NCI-H524 (cell line): ENCODE measurements around the gene MAP3K14.
"Not testable (repeated sequence)": the region's sequence is repeated elsewhere in the genome, so short reads cannot be mapped to it uniquely, and the experiment has no call there.

Experiments used
- DNase-seq, 2 experiments: peaks; one replicate each; lab custom pipeline; 2025; lab: John Stamatoyannopoulos, UW

Gene MAP3K14

DNA sequence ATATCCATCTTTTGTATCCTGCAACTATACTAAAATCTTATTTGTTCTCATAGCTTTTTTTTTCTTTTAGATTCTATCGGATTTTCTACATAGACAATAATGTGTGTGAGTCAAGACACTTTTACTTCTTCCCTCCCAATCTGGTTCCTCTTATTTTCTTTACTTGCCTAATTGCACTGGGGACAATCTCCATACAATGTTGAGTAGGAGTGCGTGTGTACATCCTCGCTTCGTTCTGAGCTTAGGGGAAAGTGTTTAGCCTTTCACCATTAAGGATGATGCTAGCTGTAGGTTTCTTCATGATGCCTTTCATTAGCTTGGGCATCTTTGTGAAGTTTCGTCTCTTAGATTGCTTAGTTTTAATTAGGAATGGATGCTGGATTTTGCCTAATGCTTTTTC, 57.8 kb downstream of the MAP3K14 start:
- no peak for DNase-seq

DNA sequence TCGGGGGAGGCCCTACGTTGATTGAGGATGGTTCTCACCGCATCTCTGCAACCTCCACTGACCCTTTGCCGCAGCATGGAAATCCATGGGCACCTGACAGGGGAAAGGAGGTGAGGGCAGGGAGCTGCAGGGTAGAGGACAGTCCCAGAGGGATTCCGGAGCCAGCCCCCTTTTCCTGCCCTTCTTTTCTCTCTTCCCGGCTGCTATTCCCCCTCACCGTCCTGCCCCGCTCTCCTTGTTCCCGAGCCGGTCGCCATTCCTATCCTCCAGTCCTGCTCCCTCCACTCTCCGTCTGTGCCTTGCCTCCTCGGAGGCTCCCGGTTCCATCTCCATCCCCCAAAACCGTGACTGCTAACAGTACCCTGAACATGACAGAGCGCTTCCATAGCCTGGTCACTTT, 59.7 kb downstream of the MAP3K14 start:
- no peak for DNase-seq

DNA sequence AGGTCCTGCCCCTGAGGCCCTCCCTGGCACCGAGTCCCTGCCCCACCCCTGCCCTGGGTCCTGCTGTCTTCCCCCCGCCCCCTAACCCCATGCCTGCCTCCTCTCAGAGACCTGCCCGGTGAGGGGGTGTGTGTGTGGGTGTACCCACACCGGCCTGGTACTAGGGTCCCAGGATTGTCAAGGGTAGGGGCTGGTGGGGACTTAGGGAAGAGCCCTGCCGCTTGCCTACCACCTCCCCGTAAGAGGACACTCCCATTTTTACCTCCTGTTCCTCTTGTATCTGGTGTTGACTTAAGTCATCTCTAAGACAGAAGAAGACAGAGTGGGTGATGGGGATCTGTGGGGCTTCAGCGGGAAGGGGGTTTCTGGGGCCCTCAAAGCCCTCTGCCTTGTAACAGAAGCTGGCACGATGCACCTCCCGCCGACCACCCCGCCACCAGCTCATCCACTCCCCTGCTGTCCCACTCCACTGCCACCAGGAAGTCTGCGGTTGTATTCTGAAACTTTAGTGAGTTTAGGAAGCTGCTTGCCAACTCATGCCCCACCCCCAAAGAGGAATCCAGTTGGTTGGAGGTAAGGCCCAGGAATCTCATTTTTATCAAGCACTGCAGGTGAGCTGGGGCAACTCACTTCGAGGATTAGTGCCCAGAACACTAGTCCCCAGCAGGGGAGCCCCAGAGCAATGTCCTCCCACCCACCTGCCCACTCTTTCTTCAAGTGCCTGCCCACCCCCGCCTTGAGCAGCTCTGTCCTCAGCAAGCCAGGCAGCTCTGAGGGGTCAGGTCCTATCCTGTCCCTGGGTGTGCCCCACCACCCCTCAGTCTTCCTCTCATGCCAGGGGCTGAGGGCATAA, 60.5 kb downstream of the MAP3K14 start:
- DNase-seq, result no peak

DNA sequence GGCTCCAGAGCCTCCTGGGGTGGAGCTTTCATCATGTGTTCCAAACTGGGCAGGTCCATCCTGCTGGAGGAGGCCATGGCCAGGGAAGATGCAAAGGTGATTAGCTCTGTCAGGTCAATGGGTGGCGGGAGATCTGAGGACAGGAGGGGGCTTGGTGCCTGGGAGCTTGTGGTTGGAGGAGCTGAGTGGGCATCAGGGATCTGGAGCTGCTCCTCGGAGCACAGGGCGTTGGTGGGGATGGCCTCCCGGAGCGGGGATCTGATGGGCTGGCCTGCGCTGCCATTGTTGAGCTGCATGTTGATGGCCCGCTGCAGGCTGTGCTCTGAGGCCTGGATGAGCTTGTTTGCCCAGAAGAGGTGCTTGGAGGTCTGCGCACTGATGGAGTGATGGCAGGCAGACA, 61.5 kb downstream of the MAP3K14 start:
- no peak for DNase-seq

DNA sequence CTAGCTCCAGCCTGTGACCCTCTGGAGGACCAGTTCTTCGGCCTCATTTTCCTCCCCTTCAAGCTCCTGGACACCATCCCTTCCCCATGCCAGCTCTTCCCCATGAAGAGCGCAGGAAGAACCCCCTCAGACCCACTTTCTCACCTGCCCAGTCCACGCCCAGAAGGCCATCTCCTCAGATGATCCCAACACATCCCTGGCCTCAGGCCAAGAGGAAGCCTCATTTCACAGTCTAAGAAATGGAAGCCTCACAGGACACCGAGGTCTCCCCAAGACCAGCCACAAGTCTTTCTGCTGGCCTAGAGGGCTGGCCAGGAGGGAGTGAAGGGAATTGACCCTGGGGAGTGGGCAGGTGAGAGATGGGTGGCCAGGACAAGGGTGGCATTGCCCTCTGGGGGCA, 62.9 kb downstream of the MAP3K14 start:
- no peak for DNase-seq

DNA sequence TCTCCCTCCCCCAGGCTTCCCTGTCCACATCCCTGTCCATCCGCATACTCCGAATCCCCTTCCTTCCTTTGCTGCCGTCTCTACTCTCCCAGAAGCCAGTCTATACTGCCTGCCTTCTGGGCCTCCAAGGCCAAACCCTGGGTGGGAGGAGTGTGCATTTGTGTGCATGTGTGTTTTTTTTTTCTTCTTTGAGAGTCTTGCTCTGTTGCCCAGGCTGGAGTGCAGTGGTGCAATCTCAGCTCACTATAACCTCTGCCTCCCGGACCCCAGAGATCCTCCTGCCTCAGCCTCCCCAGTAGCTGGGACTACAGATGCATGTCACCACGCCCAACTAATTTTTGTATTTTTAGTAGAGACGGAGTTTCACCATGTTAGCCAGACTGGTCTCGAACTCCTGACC, 63.6 kb downstream of the MAP3K14 start:
- DNase-seq, result not testable (repeated sequence)

DNA sequence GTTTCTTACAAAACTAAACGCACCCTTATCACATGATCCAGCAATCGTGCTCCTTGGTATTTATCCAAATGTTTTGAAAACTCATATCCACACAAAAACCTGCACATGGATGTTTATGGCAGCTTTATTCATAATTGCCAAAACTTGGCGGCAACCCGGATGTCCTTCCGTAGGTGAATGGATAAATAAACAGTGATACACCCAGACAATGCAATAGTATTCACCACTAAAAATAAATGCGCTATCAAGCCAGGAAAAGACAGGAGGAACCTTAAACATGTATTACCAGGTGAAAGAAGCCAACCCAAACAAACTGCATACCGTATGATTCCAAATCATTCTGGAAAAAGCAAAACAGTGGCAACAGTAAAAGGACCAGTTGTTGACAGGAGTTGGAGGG, 64.9 kb downstream of the MAP3K14 start:
- no peak for DNase-seq

DNA sequence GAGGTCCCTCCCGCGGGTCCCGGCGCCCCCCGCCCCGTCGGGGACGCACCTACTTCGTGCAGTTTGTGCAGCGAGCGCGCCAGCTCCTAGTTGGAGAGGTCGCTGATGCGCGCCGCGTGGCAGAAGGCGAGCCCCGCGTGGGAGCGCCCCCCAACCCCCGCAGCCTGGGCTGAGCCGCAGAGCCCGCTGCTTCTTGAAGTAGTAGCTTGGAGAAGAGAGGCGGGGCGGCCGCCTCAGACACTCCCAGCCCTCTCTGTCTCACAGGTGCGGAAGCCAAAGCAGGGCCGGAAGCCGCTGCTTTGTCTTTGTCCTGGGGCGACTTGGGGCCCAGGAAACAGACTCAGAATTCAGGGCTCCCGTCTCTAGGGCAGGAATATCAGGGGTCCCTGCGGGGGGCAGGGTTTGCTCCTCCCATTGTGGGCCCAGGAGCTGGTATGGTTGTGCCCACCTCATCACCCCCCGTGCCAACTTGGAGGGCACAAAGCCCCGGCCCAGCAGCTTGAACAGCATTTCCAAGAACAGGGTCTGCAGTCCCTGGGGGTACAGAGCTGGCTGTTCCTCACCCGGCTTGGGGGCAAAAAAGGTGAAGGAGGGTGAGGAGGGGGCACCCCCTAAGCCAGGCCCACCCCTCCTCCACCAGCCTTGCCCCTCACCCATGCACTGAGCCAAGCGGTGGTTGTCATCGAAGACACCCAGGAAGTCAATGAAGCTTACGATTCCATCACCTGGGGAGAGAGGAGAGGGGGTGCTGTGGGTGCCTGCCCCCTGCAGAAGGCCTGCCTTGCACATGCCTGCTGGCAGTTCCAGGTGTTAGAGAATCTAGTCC, 68.5 kb downstream of the MAP3K14 start:
- peak; percentile 64 to 74 for DNase-seq

DNA sequence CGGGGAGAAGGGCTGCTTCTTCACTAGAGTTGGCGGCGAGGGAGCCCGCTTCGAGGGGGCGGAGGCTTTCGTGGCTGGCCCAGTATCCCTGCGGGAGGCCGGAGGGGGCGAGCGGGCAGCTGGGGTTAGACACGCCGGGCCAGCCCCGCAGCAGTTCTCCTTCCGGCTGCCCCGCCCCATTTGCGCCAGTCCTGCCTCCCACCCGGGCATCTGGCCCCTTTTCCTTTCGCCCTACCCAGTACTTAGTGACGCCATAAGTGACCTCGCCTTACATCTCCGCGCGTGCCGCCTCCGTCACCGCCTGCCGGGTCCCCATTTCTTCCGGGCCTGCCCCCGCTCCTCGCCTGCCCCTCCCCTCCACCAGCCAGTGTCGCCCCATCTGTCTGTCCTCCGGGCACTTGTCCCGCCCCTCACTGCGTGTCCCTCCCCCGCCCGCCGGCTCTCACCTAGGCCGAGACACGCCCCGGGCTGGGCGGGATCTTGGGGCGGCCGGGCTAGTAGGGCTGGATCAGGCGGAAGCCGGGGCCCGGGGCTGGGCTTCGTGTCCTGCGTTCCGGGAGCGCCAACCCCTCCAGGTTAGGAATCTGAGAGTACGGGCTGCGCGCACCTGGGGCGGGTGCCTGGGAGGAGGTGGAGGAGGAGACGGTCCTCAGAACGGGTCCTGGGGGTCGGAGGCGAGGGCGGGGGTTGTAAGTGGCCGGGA, 69.2 kb downstream of the MAP3K14 start:
- peak; percentile 97 for DNase-seq

DNA sequence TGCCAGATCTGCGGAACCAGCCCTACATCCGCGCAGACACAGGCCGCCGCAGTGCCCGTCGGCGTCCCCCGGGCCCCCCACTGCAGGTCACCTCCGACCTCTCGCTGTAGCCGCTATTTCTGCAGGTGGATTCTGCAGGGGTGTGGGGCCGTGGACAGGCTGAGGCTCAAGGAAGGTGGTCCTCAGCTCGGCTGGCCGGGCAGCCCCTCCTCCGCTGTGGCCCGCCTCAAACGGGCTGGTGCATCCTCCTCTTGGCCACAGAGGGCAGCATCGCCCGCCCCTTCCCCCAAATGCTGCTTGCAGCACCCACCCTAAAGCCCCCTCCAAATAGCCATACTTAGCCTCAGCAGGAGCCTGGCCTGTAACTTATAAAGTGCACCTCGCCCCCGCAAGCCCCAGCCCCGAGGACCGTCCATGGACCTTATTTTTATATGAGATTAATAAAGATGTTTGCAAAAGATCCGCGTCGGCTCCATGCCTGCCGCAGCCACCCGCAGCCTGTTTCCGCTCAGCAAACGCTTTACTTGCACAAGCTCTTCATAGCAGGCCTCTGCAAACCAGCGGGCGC, 69.9 kb downstream of the MAP3K14 start:
- DNase-seq, result peak; percentile 46 to 75

DNA sequence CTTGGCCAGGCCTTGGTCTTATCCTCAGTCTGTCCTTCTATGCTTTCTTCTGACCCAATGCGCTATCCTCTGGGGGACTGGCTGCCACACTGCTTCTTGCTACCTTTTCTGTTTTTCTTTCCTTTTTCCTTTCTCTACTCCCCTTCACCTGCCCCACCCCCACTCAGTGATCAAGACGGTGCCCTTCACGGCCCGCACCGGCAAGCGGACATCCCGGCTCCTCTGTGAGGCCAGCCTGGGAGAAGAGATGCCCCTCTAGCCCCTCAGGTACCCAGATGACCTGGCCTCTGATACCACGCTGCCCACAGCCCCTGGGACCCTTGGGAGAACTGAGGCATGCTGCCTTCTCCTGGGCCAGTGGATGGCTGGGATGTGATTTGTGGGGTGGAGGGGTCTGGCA, 70.5 kb downstream of the MAP3K14 start:
- DNase-seq, result no peak

DNA sequence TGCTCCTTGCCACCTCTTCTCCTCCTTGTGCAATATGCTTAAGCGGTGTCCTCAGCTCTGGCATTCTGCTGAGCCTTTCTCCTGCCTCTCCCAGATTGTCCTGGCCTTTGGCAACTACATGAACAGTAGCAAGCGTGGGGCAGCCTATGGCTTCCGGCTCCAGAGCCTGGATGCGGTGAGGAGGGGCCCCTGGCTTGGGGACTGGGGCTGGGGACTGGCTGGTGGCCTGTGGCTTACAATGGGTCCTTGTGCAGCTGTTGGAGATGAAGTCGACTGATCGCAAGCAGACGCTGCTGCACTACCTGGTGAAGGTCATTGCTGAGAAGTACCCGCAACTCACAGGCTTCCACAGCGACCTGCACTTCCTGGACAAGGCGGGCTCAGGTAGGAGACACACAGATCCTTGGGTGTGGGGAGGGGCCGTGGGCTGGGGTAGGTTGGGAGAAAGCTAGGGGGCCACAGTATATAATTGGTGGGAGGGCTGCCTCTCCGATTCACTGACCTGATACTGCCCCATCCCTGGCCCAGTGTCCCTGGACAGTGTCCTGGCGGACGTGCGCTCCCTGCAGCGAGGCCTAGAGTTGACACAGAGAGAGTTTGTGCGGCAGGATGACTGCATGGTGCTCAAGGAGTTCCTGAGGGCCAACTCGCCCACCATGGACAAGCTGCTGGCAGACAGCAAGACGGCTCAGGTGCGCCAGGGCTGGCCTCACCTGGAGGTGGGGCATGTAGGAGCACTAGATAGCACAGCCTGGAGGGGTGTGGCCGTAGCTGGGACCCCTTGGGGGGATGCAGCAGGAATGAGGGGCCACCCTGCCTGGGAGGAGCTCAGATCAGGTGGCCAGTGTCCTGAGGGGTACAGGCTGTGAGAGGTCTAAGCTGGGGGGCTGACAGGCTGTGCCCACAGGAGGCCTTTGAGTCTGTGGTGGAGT, 71.8 kb downstream of the MAP3K14 start:
- DNase-seq, result no peak

DNA sequence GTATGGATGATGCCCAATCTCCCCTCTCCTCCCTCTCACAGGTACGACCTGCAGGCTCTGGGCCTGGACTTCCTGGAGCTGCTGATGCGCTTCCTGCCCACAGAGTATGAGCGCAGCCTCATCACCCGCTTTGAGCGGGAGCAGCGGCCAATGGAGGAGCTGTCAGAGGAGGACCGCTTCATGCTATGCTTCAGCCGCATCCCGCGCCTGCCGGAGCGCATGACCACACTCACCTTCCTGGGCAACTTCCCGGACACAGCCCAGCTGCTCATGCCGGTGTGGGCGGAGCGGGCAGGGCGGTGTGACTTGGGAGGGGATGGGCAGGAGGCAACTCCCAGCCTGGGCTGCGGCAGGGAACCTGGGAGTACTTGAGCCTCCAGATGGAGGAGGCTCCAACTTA, 73.1 kb downstream of the MAP3K14 start:
- no peak for DNase-seq

DNA sequence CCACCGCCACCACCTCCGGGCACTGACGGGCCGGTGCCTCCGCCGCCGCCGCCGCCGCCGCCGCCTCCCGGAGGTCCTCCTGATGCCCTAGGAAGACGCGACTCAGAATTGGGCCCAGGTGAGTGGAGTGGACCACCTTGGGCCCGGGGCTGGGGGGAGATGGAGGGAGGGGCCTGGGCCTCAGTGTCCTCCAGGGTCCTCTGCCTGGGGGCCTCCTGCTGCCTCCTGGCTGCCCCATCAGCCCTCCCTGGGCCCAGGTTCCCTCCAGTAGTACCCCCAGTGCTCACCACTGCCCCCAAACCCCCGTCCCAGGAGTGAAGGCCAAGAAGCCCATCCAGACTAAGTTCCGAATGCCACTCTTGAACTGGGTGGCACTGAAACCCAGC, 74.8 kb downstream of the MAP3K14 start:
- DNase-seq, result no peak

DNA sequence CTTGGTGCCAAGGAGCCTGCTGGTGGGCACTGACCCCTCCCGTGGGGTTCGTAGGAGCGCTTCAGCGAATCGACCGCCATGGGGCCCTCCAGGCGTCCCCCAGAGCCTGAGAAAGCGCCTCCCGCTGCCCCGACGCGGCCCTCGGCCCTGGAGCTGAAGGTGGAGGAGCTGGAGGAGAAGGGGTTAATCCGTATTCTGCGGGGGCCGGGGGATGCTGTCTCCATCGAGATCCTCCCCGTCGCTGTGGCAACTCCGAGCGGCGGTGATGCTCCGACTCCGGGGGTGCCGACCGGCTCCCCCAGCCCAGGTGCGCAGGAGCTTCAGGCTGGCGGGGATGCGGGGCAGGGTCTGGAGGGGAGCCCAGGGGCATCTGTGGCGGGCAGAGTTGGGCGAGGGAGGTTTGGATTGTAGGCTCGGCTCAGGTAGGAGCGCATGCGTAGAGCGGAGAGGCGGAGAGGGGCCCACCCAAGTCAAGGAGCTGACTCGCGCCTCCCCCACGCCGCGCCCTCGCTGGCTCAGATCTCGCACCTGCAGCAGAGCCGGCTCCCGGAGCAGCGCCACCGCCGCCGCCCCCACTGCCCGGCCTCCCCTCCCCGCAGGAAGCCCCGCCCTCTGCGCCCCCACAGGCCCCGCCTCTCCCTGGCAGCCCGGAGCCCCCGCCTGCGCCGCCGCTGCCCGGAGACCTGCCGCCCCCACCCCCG, 75.3 kb downstream of the MAP3K14 start:
- peak; percentile 51 to 72 for DNase-seq

DNA sequence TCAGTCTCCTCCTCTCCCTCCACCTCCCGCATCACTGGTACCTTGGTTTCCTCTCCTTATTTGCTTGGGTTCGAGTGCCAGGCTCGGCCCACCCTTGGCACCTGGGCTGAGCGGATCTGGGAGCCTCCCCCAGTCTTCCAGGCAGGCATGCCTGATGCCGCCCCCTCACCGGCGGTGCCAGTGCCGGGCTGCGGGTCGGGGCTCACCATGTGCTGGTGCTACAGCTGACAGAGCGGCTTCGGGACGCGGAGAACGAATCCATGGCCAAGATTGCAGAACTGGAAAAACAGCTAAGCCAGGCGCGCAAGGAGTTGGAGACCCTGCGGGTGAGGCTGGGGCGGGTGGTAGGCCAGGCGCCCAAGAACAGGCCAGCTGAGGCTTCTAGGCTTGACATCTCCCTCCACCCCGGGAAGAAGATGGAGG, 75.9 kb downstream of the MAP3K14 start:
- DNase-seq, result no peak

DNA sequence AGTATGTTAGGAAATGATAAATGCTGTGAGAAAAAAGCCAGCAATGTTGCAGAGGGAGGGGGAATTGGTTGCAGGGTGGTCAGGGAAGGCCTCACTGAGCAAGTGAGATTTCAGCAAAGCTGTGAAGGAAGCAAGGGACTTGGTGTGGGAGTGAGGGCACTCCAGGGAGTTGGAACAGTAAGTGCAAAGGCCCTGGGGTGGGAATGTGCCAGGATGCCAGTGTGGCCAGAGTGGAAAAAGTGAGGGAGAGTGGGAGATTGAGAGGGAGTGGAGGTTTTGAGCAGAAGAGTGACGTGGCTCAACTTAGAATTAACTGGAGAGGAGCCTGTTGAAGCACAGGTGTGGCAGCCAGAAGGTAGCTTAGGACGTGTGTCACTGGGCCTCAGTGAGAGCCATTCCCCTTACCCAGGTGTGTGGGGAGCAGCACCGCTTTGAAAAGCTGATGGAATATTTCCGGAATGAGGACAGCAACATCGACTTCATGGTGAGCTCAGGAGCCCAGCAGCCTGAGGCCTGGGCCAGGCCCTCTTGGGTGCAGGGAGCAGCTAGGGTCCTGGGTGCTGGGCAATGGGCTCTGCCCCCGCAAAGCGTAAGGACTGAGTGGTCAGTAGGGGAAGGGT, 78.6 kb downstream of the MAP3K14 start:
- no peak for DNase-seq

DNA sequence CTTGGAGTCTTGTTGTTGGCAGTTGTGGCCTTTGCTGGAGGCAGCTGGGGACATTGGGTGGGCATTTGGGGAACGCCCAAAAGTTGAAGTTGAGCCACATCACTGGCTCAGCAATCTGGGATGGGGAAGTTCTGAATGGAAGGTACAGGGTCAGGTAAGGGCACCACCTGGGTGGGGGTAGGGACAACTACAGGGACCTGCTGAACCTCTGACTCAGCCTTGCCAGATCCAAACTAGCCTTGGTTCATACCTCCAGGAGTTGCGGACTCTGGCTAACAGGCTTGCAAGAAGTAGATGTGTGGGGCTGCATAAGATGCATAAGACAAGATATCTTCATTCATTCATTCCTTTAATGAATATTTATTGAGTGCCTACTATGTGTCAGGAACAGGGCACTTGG, 79.1 kb downstream of the MAP3K14 start:
- no peak for DNase-seq

DNA sequence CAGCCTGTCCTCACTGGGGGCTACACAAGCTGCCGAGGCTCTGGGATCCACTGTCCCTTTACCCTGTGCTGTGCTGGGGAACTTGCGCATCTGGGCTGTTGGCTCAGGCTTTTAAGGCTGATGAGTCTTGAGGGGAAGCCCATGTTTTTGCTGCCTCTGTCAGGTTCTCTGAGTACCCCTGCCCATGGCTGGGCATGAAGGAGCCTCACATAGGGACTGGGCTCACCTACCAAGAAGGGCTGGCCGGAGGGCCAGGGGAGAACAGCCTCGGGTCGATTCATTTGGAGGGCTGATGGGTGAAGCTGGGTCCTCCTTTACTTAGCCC, 80.6 kb downstream of the MAP3K14 start:
- DNase-seq, result no peak
